Measurements from ENCODE around the gene MAGIX. TPM values are rescaled to one million over a fixed set of nuclear protein-coding genes. Genes with fewer than 3 reads are reported as not detected.
A peak's percentile ranks its signal among the peaks of the same experiment; 100 is the strongest.

Gene MAGIX
- total RNA-seq, 4 donors from 2014 or later = 1.7 to 8.1 (median 2.3) TPM

GRCh38 chrX:49174723-49175122 is 12.2 kb downstream of the MAGIX start:
- Histone ChIP-seq H3K4me3 (no peak overlapping the region), H3K9me3 (no peaks in the 10 kb centered on the region), H3K4me1 (peaks cover 0 to 5% (median 2%) of the 10 kb centered on the region in 4 donors), H3K27ac (no peak overlapping the region), H3K27me3 (no peaks in the 10 kb centered on the region), H3K36me3 (peaks cover 0 to 60% (median 0%) of the 10 kb centered on the region in 3 donors)
- DNase-seq (ENCODE audit: low spot score in 2 of 2) = no peak
- TF ChIP-seq CTCF (IDR thresholded peaks at IDR 0.05) = no peak
- TF ChIP-seq EP300 (IDR thresholded peaks at IDR 0.05) = no peak
- TF ChIP-seq POLR2A (IDR thresholded peaks at IDR 0.05) = no peak
- WGBS, 2 donors = 57 to 58% methylated on average over 3 of the region's 3 CpGs

DNA sequence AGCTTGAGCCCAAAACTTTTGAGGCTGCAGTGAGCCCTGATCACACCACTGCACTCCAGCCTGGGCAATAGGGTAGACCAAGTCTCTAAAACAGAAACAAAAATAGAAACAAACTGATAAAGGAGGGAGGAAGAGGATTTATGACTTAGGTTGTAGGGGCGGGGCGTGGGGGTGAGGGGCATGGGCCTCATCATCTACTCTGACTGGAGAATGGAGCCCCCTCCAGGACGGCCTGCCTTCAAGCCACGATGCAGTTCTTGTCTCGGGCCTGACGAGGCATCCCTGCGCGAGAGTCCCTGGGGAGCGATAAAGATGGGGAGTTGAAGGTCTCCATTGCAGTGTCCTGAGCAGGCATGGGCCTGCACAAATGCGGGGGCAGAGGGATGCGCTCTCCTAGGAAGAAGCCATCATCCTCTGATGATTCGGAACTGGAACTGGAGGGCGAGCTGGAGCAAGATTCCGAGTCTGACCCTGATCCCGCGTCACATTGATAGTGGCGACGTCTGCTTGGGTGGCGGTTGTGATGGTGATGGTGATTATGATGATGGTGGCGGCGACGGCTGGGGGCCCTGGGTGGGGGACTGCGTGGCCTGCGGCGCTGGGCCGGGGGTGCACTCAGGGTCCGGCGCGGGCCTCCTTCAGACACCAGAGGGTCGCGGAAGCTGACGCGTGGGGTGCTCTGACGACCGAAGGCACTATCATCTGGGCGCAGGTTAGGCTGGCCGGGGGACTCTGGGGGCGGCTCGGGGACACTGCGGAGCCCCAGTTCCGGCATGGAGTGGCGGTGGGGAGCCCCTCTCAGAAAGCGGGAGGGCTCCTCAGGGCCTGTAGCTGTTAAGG is 13.1 kb downstream of the MAGIX start:
- 86 to 90% methylated on average over 30 to 43 of the region's 43 CpGs for WGBS, 2 donors
- Histone ChIP-seq H3K4me3 (no peak overlapping the region), H3K27me3 (no peaks in the 10 kb centered on the region), H3K36me3 (peaks cover 0 to 65% (median 0%) of the 10 kb centered on the region in 3 donors), H3K27ac (peak overlapping the region in 1 of 4 donors; percentile 37), H3K9me3 (no peaks in the 10 kb centered on the region), H3K4me1 (peaks cover 0 to 5% (median 2%) of the 10 kb centered on the region in 4 donors)
- TF ChIP-seq CTCF (IDR thresholded peaks at IDR 0.05) (no peak), POLR2A (IDR thresholded peaks at IDR 0.05) (no peak), EP300 (IDR thresholded peaks at IDR 0.05) (no peak)
- DNase-seq (ENCODE audit: low spot score in 2 of 2) = no peak

DNA sequence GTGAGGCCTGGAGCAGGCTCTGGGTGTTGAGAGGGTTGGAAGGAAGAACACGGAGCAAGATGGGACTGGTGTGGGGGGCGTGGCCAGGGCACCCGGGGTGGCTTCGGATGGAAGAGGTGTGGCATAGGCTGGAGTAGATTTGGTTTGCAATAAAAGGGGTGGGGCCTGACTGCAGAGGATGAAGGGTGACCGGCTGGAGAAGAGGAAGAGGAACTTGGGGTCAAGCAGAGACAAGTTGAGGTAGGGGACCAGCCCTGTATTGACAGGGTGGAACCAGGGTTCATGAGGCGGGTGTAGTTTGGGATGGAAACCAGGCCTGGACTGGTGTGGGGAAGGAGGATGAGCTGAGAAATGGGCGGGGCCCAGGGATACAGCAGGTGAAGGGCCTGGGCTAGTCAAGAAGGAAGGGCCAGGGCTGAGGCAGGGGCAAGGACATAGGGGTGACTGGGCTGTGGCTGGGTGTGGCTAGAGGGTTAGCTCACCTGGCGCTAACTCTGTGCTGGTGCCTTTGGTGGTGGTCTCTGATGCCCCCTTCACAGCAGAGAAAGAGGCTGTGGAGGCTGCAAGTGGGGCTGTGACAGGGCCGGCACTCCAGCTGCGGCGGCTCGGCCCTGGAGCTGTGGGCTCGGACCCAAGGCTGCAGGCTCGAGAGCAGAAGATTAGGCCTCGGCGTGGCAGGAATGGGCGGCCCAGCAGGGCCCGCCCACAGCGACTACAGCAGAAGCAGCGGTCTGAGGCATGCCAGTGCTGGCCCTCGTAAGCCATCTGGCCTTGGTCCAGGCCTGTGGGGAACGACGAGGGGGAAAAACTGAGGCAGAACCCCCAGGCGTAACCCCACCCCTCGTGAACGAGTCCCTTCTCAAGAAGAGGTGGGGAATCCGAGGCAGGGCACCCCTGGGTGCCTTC is 14.1 kb downstream of the MAGIX start:
- no peaks in the 10 kb centered on the region for H3K27me3 ChIP-seq
- 63 to 70% methylated on average over 8 to 27 of the region's 27 CpGs for WGBS, 2 donors
- no peak overlapping the region for H3K4me3 ChIP-seq
- H3K4me1 ChIP-seq = peaks cover 0 to 5% (median 2%) of the 10 kb centered on the region in 4 donors
- peaks cover 0 to 65% (median 0%) of the 10 kb centered on the region in 3 donors for H3K36me3 ChIP-seq
- H3K9me3 ChIP-seq = no peaks in the 10 kb centered on the region
- TF ChIP-seq EP300 (IDR thresholded peaks at IDR 0.05) = no peak
- no peak for TF ChIP-seq POLR2A (IDR thresholded peaks at IDR 0.05)
- no peak for TF ChIP-seq CTCF (IDR thresholded peaks at IDR 0.05)
- DNase-seq (ENCODE audit: low spot score in 2 of 2) = no peak
- peak overlapping the region in 2 of 4 donors; percentile 37 to 45 for H3K27ac ChIP-seq

DNA sequence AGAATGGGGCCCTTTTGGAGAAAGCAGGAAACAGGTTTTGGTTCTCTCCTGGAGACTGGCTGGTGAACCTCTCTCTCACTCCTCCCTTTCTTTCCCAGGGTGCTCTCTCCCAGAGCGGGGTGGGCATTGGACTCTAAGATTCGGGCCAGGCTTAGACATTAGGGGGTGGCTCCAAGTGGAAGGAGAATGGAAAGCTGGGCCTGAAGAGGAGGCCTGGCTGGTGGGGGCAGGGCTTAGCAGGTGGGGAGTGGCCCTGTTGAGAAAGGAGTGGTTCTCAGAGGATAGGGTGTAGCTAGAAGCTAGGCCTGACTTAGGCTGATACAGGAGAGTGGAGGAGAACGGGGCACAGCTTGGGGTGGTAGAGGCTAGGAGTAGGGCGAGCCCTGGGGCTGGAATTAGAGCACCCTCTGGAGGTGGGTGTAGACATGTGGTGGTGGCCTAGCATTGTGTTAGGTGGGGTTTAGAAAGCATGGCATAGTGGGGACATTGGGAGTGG is 14.8 kb downstream of the MAGIX start:
- Histone ChIP-seq H3K27me3 (no peaks in the 10 kb centered on the region), H3K27ac (peak overlapping the region in 2 of 4 donors; percentile 37 to 45), H3K4me3 (no peak overlapping the region), H3K4me1 (peaks cover 0 to 5% (median 2%) of the 10 kb centered on the region in 4 donors), H3K9me3 (no peaks in the 10 kb centered on the region), H3K36me3 (peaks cover 0 to 65% (median 0%) of the 10 kb centered on the region in 3 donors)
- WGBS, 2 donors = 64 to 72% methylated on average over 4 of the region's 4 CpGs
- no peak for DNase-seq (ENCODE audit: low spot score in 2 of 2)
- TF ChIP-seq CTCF (IDR thresholded peaks at IDR 0.05) (no peak), POLR2A (IDR thresholded peaks at IDR 0.05) (no peak)

Data from tibial nerve (tissue), 4 donors.